Measurements from ENCODE around the gene SLAMF6. TPM values are rescaled to one million over a fixed set of nuclear protein-coding genes. Genes with fewer than 3 reads are reported as not detected.

The SLAMF6 gene
- total and polyA plus RNA-seq, 3 experiments from 2014 or later: 28.3 to 201 (median 30.7) TPM

- ChIA-PET CTCF (interaction anchor here (1.0 to 1.1 kb wide), 2 partner anchors 43 to 106 kb away, joined by 3 to 4 read pairs; no protein-coding TSS in a partner anchor), POLR2A (interaction anchor here (0.9 kb wide), 1 partner anchor 9 kb away, joined by 5 read pairs; no protein-coding TSS in a partner anchor)
- H3K27me3 ChIP-seq (ENCODE audit: insufficient read depth, low read length, poor library complexity, severe bottlenecking): no peaks in the 10 kb centered on the region
- peak overlapping the region; percentile 69 for H3K27ac ChIP-seq (ENCODE audit: low read depth, low read length)
- Mint-ChIP-seq H3K27me3 (no peaks in the 10 kb centered on the region), H3K4me1 (peaks cover 42 to 63% (median 55%) of the 10 kb centered on the region in 3 donors), H3K27ac (peak overlapping the region; percentile 86 to 100 (median 97)), H3K36me3 (peaks cover 0 to 4% (median 1%) of the 10 kb centered on the region in 3 donors), H3K4me3 (peak overlapping the region; percentile 48 to 93 (median 82)), H3K9me3 (peaks cover 0 to 2% (median 0%) of the 10 kb centered on the region in 5 donors)
- peaks cover 36% of the 10 kb centered on the region for H3K4me1 ChIP-seq (ENCODE audit: insufficient read depth, low read length)
- H3K9me3 ChIP-seq (ENCODE audit: low read length): no peaks in the 10 kb centered on the region
- H3K36me3 ChIP-seq (ENCODE audit: insufficient read depth, low read length): no peaks in the 10 kb centered on the region
- peak overlapping the region; percentile 65 for H3K4me3 ChIP-seq (ENCODE audit: low read length)
- DNase-seq: peak in 2 of 5 donors; percentile 40 to 46
These were observed 85.4 kb downstream of the SLAMF6 start for GRCh38 chr1:160437432-160438316.

GRCh38 chr1:160436966-160437365 lies 86.1 kb downstream of the SLAMF6 start:
- Histone ChIP-seq H3K27ac (ENCODE audit: low read depth, low read length) (peak overlapping the region; percentile 69), H3K4me3 (ENCODE audit: low read length) (no peak overlapping the region), H3K9me3 (ENCODE audit: low read length) (no peaks in the 10 kb centered on the region), H3K36me3 (ENCODE audit: insufficient read depth, low read length) (no peaks in the 10 kb centered on the region), H3K27me3 (ENCODE audit: insufficient read depth, low read length, poor library complexity, severe bottlenecking) (no peaks in the 10 kb centered on the region), H3K4me1 (ENCODE audit: insufficient read depth, low read length) (peaks cover 43% of the 10 kb centered on the region)
- peaks cover 0 to 4% (median 1%) of the 10 kb centered on the region in 3 donors for H3K36me3 Mint-ChIP-seq
- ChIA-PET POLR2A (no interaction called here), CTCF (interaction anchor here (1.0 kb wide), 1 partner anchor 107 kb away, joined by 4 read pairs; no protein-coding TSS in a partner anchor)
- H3K9me3 Mint-ChIP-seq: peaks cover 0 to 2% (median 0%) of the 10 kb centered on the region in 5 donors
- peak overlapping the region; percentile 86 to 100 (median 97) for H3K27ac Mint-ChIP-seq
- no peaks in the 10 kb centered on the region for H3K27me3 Mint-ChIP-seq
- peak overlapping the region in 2 of 7 donors; percentile 57 to 92 for H3K4me3 Mint-ChIP-seq
- DNase-seq: no peak
- H3K4me1 Mint-ChIP-seq: peaks cover 49 to 70% (median 62%) of the 10 kb centered on the region in 3 donors

Other genes with a start within 250 kb of the SLAMF6 start
- 10 to 100 TPM; 56.1 to 57.5 TPM for gene PEX19, start 238.1 kb downstream of the SLAMF6 start, total RNA-seq
- gene PEX19, start 238.1 kb downstream of the SLAMF6 start, polyA plus RNA-seq: 47.7 TPM
- 100 to 1,000 TPM; 129 to 139 TPM for gene COPA, start 180.0 kb downstream of the SLAMF6 start, total RNA-seq
- 121 TPM for gene COPA, start 180.0 kb downstream of the SLAMF6 start, polyA plus RNA-seq
- gene NCSTN, start 179.9 kb downstream of the SLAMF6 start, total RNA-seq: 10 to 100 TPM; 58.7 to 61.3 TPM
- 74.4 TPM for gene NCSTN, start 179.9 kb downstream of the SLAMF6 start, polyA plus RNA-seq
- gene NHLH1, start 156.2 kb downstream of the SLAMF6 start, total RNA-seq: under 1 TPM; 0.38 to 0.48 TPM
- not detected for gene NHLH1, start 156.2 kb downstream of the SLAMF6 start, polyA plus RNA-seq
- gene VANGL2, start 122.7 kb downstream of the SLAMF6 start, total RNA-seq: under 1 TPM; 0.04 to 0.07 TPM
- gene VANGL2, start 122.7 kb downstream of the SLAMF6 start, polyA plus RNA-seq: not detected
- 10 to 100 TPM; 25.1 to 27.6 TPM for gene CD84, start 56.2 kb upstream of the SLAMF6 start, total RNA-seq
- gene CD84, start 56.2 kb upstream of the SLAMF6 start, polyA plus RNA-seq: 58.1 TPM
- 10 to 100 TPM; 74.0 to 75.0 TPM for gene SLAMF1, start 123.8 kb upstream of the SLAMF6 start, total RNA-seq
- 48.5 TPM for gene SLAMF1, start 123.8 kb upstream of the SLAMF6 start, polyA plus RNA-seq
- gene CD48, start 188.6 kb upstream of the SLAMF6 start, total RNA-seq: 100 to 1,000 TPM; 224 to 234 TPM
- 250 TPM for gene CD48, start 188.6 kb upstream of the SLAMF6 start, polyA plus RNA-seq
- 10 to 100 TPM; 79.5 to 97.4 TPM for gene SLAMF7, start 216.0 kb upstream of the SLAMF6 start, total RNA-seq
- 165 TPM for gene SLAMF7, start 216.0 kb upstream of the SLAMF6 start, polyA plus RNA-seq